Measurements from ENCODE around the gene THEM4. TPM values are rescaled to one million over a fixed set of nuclear protein-coding genes. Genes with fewer than 3 reads are reported as not detected.
A peak's percentile ranks its signal among the peaks of the same experiment; 100 is the strongest.

THEM4 gene
- total RNA-seq, 1 experiment from 2014 or later: 15.4 TPM

GRCh38 chr1:151847867-151848596 lies 61.3 kb downstream of the THEM4 start:
- peak overlapping the region; percentile 53 for H3K27ac ChIP-seq
- H3K27me3 ChIP-seq: no peaks in the 10 kb centered on the region
- peak; percentile 64 to 85 for DNase-seq

GRCh38 chr1:151846686-151847237 lies 62.5 kb downstream of the THEM4 start:
- H3K9me3 ChIP-seq (replicated peaks): no peaks in the 10 kb centered on the region
- H3K4me3 ChIP-seq: no peak overlapping the region
- H3K27ac ChIP-seq: no peak overlapping the region
- H3K4me1 ChIP-seq: peaks cover 18% of the 10 kb centered on the region
- no peaks in the 10 kb centered on the region for H3K27me3 ChIP-seq
- DNase-seq: no peak
- no peaks in the 10 kb centered on the region for H3K36me3 ChIP-seq

More at GRCh38 chr1:151847867-151848596, 61.3 kb downstream of the THEM4 start:
- Histone ChIP-seq H3K4me3 (no peak overlapping the region), H3K4me1 (peaks cover 18% of the 10 kb centered on the region), H3K9me3 (replicated peaks) (no peaks in the 10 kb centered on the region), H3K36me3 (no peaks in the 10 kb centered on the region)

- no peak overlapping the region for H3K27ac ChIP-seq
- no peak overlapping the region for H3K4me3 ChIP-seq
- no peaks in the 10 kb centered on the region for H3K36me3 ChIP-seq
- peaks cover 18% of the 10 kb centered on the region for H3K4me1 ChIP-seq
- H3K27me3 ChIP-seq: no peaks in the 10 kb centered on the region
- DNase-seq: peak in 1 of 2 experiments; percentile 21
- no peaks in the 10 kb centered on the region for H3K9me3 ChIP-seq (replicated peaks)
These were observed 63.2 kb downstream of the THEM4 start for GRCh38 chr1:151846062-151846568.

- Histone ChIP-seq H3K27me3 (no peaks in the 10 kb centered on the region), H3K9me3 (replicated peaks) (no peaks in the 10 kb centered on the region), H3K4me1 (peaks cover 11% of the 10 kb centered on the region), H3K36me3 (no peaks in the 10 kb centered on the region), H3K4me3 (no peak overlapping the region), H3K27ac (no peak overlapping the region)
- no peak for DNase-seq
These were observed 65.9 kb downstream of the THEM4 start for GRCh38 chr1:151843398-151843797.

GRCh38 chr1:151841141-151841540 lies 68.2 kb downstream of the THEM4 start:
- H3K4me3 ChIP-seq: no peak overlapping the region
- no peak for DNase-seq
- no peak overlapping the region for H3K27ac ChIP-seq
- no peaks in the 10 kb centered on the region for H3K27me3 ChIP-seq
- H3K9me3 ChIP-seq (replicated peaks): no peaks in the 10 kb centered on the region
- H3K4me1 ChIP-seq: peaks cover 13% of the 10 kb centered on the region
- H3K36me3 ChIP-seq: no peaks in the 10 kb centered on the region

- no peak overlapping the region for H3K4me3 ChIP-seq
- H3K27ac ChIP-seq: no peak overlapping the region
These were observed 68.9 kb downstream of the THEM4 start for GRCh38 chr1:151840421-151840820.

GRCh38 chr1:151839457-151840403 lies 69.6 kb downstream of the THEM4 start, which contains the start of gene C2CD4D:
TSS of gene C2CD4D (minus strand) at chr1:151839820. CDS start at chr1:151838989, 831 bp downstream.
- Histone ChIP-seq H3K27ac (no peak within 1 kb of the TSS), H3K9me3 (replicated peaks) (no peaks in the 10 kb centered on the region), H3K4me3 (no peak within 1 kb of the TSS), H3K4me1 (peaks cover 17% of the 10 kb centered on the region), H3K36me3 (no peaks in the 10 kb centered on the region), H3K27me3 (no peaks in the 10 kb centered on the region)
- no peak for DNase-seq

More at GRCh38 chr1:151840421-151840820, 68.9 kb downstream of the THEM4 start:
- Histone ChIP-seq H3K27me3 (no peaks in the 10 kb centered on the region), H3K4me1 (peaks cover 17% of the 10 kb centered on the region), H3K36me3 (no peaks in the 10 kb centered on the region), H3K9me3 (replicated peaks) (no peaks in the 10 kb centered on the region)
- no peak for DNase-seq

- no peak overlapping the region for H3K27ac ChIP-seq
- no peak for DNase-seq
- H3K36me3 ChIP-seq: no peaks in the 10 kb centered on the region
- H3K9me3 ChIP-seq (replicated peaks): no peaks in the 10 kb centered on the region
- no peaks in the 10 kb centered on the region for H3K27me3 ChIP-seq
- peaks cover 17% of the 10 kb centered on the region for H3K4me1 ChIP-seq
- H3K4me3 ChIP-seq: no peak overlapping the region
These were observed 70.3 kb downstream of the THEM4 start for GRCh38 chr1:151839082-151839412.

GRCh38 chr1:151838222-151839081 lies 70.9 kb downstream of the THEM4 start:
- H3K9me3 ChIP-seq (replicated peaks): no peaks in the 10 kb centered on the region
- H3K36me3 ChIP-seq: no peaks in the 10 kb centered on the region
- H3K4me1 ChIP-seq: peaks cover 17% of the 10 kb centered on the region
- no peak overlapping the region for H3K27ac ChIP-seq
- H3K27me3 ChIP-seq: no peaks in the 10 kb centered on the region
- DNase-seq: no peak
- H3K4me3 ChIP-seq: no peak overlapping the region

GRCh38 chr1:151837884-151838221 lies 71.5 kb downstream of the THEM4 start:
- no peaks in the 10 kb centered on the region for H3K36me3 ChIP-seq
- DNase-seq: no peak
- no peak overlapping the region for H3K27ac ChIP-seq
- no peak overlapping the region for H3K4me3 ChIP-seq
- H3K9me3 ChIP-seq (replicated peaks): no peaks in the 10 kb centered on the region
- H3K27me3 ChIP-seq: no peaks in the 10 kb centered on the region
- peaks cover 19% of the 10 kb centered on the region for H3K4me1 ChIP-seq

- peak in 1 of 2 experiments; percentile 25 for DNase-seq
- Histone ChIP-seq H3K27me3 (no peaks in the 10 kb centered on the region), H3K4me3 (no peak overlapping the region), H3K36me3 (no peaks in the 10 kb centered on the region), H3K9me3 (replicated peaks) (no peaks in the 10 kb centered on the region), H3K27ac (peak overlapping the region; percentile 16; the same call in 1 of the 2 replicates), H3K4me1 (peaks cover 19% of the 10 kb centered on the region)
These were observed 72.1 kb downstream of the THEM4 start for GRCh38 chr1:151837197-151837596.

- no peaks in the 10 kb centered on the region for H3K27me3 ChIP-seq
These were observed 73.7 kb downstream of the THEM4 start for GRCh38 chr1:151835596-151835995.

GRCh38 chr1:151834239-151834638 lies 75.1 kb downstream of the THEM4 start:
- Histone ChIP-seq H3K27ac (no peak overlapping the region), H3K4me1 (peaks cover 19% of the 10 kb centered on the region), H3K27me3 (no peaks in the 10 kb centered on the region), H3K4me3 (no peak overlapping the region), H3K36me3 (no peaks in the 10 kb centered on the region), H3K9me3 (replicated peaks) (no peaks in the 10 kb centered on the region)
- no peak for DNase-seq

More at GRCh38 chr1:151835596-151835995, 73.7 kb downstream of the THEM4 start:
- no peak for DNase-seq
- Histone ChIP-seq H3K4me3 (no peak overlapping the region), H3K27ac (no peak overlapping the region), H3K4me1 (peaks cover 19% of the 10 kb centered on the region), H3K9me3 (replicated peaks) (no peaks in the 10 kb centered on the region), H3K36me3 (no peaks in the 10 kb centered on the region)
